ENCODE data around the gene PLB1.
"Not testable (repeated sequence)": the region's sequence is repeated elsewhere in the genome, so short reads cannot be mapped to it uniquely, and the experiment has no call there.

PLB1 gene

GRCh38 chr2:28538134-28538533 is 42.3 kb downstream of the PLB1 start:
- no peak for DNase-seq

DNA sequence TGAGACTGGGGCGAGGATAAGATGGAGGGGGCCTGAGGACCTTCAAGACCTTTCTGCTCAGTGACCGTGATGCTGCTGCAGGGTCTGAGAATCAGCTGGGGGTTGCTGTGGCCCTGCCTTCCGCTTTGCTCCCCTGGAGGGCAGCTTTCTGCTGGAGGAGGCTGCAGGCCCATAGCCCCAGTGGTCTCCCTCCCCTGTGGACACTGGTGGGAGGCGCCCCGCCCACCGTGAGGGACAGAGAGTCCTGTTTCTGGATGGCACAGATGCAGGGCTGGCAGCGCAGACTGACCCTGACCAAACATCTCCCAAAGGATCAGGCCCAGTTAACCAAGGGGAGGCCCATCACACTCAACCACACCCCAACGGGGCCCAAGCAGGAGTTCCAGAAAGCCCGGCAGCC is 42.8 kb downstream of the PLB1 start:
- DNase-seq = no peak

GRCh38 chr2:28539118-28539541 is 43.3 kb downstream of the PLB1 start:
- no peak for DNase-seq

DNA sequence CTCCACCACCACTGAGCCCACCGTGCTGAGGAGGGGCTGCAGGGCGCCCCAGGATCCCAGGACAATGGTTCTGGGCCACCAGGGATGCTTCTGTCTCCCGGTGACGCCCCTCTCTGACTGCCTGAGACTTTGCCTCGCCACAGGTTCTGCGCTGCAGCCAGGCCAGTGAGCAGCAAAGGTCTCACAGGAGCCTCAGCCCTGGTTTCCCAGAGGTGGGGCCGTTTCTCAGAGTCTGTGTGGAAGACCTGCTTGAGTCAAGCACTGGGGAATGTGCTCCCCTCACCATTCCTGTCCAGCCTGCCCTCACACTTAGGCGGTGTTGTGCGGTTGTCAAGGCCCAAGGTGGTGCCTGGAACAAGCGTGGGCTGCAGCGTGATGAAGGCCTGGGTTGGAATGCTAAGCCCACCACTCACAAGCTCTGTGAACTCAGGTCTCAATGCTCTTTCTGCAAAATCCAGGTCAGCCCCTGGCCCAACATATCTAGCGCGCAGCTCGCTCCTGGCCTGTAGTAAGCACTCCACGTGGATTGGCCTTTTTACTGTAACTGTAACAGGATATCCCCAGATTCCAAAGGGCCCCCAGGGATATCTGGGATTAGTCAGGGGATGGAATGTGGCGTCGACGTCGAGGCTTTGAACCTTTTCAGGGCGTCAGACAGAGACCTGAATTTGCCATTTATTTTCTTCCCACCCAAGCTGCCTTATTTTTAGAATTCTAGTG is 47.6 kb downstream of the PLB1 start:
- DNase-seq = no peak

GRCh38 chr2:28544036-28544346 is 48.1 kb downstream of the PLB1 start:
- DNase-seq = no peak

- DNase-seq = no peak
Observed at GRCh38 chr2:28544405-28544921, 48.6 kb downstream of the PLB1 start.

DNA sequence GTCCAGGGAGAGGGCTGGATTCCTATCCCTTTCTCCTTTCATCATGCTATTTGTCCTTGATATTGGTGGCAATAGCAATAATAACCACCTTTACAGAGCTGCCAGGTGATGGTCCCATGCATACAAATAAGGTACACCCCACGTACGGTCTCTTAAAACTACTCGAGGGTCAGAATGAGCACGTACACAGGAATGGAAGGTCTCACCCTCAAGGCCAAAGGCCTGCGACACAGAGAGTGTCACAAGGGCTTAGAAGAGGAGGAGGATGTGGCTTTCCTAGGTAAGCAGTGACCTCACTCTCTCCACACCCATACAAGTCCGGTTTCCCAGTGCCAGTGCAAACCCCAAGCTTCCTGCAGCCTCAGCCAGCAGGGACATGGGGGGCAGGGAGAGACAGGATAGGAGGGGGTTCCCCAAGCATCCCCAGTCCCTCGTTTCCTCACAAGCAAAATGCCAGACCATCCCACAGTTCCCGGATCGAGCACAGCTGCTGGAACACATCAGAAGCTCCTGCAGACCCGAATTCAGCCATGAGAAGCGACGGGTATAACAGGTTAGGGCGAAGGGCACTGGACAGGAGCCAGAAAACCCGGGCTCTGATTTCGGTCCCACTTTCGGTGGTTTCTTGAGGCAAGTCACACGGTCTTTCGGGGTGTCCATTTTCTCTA is 49.2 kb downstream of the PLB1 start:
- DNase-seq = no peak

DNA sequence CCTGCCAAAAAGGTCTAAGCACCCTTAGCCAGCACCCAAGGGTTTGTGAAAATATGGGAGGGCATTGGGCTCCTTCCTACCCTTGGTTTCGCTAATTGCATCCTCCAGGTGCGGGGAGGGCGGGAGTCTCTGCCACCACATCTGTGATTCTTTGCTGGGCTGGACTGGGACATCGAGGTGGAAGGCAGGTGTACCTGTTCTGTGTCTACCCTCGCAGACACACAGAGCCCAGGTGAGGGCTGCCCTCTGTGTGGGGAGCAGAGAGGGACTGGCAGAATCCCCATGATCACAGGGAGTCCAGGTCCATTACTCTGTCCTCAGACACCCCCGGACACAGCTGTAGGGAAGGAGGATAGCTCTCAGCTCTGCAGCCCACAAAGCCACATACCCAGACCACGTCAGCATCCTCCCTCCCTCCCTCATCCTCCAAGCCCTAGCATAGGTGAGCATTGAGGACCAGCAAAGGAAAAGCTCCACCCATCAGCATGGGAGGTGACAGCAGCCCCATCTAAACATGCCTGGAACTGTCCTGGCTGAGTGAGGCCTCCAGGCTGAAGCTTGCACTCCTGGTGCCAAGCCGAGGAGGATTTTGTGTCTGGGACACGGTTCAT is 49.8 kb downstream of the PLB1 start:
- no peak for DNase-seq

DNA sequence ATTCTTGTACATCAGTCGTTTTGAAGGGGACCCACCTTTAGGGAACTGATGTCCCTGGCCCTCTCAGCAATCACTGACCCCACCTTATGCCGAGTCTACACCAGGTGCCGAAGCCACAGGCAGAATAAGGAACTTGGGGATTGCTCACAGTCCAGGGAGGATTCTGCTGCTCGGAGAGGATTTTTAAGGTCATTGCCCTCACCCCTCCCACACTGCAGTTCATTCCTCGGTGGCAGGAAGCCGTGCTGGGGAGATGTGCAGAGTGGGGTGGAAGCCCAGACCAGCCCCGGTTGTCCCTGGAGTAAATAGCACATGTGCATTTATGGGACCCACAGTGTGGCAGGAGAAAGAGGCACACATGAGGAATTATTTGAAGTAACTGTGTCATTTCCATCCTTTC is 50.4 kb downstream of the PLB1 start:
- DNase-seq = no peak

GRCh38 chr2:28547223-28547860 is 51.5 kb downstream of the PLB1 start:
- DNase-seq = no peak

DNA sequence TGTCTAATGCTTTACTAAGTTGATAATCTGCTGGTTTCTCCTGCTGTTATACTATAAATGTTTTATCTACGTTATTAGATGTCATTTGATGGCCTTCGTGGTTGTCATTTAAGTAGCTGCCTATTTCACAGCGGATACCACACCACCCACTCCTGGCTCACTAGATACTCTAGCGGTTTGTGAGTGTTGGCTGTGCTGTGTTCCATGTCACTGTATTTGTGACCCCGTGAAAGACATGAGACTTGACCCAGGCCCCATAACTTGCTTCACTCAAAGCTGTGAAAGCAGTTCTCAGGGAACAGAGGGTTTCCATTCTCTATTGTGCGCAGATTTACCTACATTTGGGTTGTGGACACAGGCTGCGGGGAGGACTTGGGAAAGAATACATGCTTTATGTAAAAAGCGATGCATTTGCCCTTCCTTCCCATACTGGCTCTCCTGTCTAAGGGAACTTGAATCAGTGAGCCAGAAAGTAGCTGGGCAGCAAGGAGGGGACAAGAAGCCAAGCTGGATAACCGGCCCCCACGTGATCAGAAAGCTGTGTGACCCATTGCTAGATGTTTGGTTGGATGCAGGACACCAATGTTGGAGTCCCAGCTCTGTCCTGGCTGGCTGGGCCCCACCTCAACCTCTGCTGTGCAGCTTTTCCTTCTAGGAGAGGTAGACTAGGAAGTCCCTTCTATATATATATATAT is 52.2 kb downstream of the PLB1 start:
- DNase-seq = no peak

DNA sequence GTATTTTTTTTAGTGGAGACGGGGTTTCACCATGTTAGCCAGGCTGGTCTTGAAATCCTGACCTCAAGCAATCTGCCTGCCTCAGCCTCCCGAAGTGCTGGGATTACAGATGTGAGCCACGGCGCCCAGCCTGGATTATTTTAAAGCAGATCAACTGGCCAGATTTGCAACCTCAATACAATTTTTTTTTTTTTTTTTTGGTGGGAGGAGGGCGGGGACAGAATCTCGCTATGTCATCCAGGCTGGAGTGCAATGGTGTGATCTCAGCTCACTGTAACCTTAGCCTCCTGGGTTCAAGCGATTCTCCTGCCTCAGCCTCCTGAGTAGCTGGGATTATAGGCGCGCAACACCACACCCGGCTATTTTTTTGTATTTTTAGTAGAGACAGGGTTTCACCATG is 54.5 kb downstream of the PLB1 start:
- not testable (repeated sequence) for DNase-seq

GRCh38 chr2:28552045-28552823 is 56.4 kb downstream of the PLB1 start:
- DNase-seq = no peak

DNA sequence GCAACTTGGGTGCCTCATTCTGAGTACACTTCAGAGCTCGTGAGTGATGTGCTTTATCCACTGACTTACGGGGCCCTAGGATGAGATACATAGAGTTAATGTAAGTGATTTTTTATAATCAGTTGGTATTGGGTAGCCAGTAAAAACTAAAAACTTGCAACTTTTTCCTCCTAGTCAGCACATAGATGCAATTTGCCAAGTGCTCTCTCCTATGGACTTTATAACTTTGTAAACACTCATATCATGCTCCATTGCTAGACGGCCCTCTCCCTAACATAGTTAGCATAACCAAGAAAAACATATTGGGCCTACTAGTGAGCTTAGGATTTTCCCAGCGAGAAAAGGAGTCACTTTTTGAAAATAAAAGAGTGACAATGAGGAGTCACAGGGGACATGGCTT is 60.4 kb downstream of the PLB1 start:
- no peak for DNase-seq

GRCh38 chr2:28557389-28558131 is 61.7 kb downstream of the PLB1 start:
- DNase-seq = no peak

DNA sequence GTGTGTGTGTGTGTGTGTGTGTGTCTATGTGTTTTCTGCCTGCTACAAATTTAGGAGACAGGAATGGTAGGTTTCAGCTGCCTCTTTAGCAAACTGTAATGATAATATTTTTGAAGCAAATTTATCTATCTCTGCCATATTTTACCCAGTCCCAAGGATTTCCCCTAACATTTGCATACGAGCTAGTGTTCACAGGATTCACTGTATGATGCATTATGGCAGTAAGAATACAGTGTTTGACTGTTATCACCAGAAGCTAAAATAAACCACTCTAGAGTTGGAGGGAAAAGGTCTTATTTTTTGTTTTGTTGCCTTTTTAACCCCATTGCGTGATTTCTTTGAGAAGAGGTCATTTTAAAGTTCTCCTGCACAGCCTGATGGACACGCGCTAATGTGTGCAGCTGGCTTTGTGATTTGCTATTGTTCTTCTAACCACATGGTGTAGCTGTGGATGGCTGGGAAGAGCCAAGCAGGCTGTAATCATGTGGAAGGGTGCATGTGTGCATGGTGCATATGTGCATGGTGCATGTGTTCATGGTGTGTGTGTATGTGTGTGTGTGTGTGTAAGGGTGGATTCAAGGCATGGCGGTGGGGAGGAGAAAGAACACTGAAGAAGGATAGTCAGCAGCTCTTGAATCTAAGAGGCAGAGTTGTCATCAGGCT is 62.4 kb downstream of the PLB1 start:
- no peak for DNase-seq

GRCh38 chr2:28558918-28559317 is 63.1 kb downstream of the PLB1 start:
- no peak for DNase-seq

GRCh38 chr2:28563869-28564268 is 68.0 kb downstream of the PLB1 start:
- DNase-seq = no peak

DNA sequence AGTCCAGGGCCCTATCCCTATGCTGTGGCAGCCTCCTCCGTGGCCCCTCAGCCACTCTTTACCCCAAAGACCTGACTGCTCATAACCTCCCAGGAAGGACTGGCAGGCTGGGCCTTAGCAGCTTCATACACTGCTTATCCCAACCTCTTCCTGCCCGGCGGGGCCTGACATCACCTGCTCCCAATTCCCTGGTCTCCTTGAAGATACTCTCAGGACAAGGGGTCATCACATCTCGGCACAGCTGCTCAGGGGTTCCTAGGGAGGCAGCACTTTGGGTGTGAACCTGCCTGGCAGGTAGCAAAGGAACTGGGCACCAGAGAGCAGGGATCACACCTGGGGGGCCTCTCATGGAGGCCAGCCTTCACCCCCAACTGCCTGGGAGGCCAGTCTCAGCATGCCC is 68.5 kb downstream of the PLB1 start:
- no peak for DNase-seq

DNA sequence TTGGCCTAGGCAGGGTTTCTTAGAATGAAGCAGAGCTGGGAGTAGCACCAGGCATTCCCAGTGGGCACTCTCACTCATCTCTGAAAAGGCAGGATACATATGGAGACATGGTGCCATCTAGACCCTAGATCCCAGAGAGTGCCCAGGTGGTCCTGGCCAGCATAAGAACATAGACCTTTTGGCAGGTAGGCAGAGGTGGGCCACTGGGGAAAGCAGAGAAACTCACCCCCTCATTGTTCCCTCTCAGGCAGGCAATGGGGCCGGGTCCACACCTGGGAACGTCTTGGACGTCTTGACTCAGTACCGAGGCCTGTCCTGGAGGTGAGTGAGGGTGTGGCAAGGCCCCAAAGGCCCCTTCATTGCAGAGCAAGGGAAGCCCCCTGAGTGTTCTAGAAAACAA is 69.2 kb downstream of the PLB1 start:
- no peak for DNase-seq

DNA sequence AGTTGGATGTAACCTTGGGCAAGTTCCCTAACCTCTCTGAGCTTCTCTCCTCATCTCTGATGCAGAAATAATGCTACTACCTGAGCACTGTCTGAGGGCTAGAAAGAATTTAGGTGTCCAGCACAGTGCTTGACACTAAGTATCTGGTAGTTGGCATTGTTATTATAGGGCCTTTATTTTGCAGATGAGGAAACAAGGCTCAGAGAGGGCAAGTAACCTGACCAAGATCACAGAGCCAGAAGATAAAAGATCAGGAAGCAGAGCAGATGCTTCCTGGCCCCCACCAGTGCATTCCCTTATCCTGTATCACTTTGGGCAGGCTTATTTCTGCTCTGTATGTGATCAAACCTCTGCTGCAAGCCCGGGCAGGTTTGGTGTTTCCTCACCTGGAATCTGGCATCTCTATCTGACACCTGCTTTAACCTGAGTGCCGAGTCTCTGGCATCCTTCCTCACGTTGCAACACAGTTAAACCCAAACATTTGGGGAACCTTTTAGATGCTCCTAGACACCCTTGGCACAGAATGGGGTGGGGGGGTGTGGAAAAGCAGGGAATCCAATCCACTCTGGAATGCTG is 69.9 kb downstream of the PLB1 start:
- DNase-seq = peak; percentile 11

All from NCI-H2107 (cell line).